Uterus (tissue), 2 donors: ENCODE measurements around the gene AGFG1.

ENCODE experiments used
- POLR2A ChIP-seq, 2 donors: fragments of 450-650 bp; IDR thresholded peaks; one replicate each; pipeline ENCODE4 v1.6.1; 2016; ENCODE audit warnings: antibody characterized with exemption in 2 of 2, mild to moderate bottlenecking in 1 of 2, moderate library complexity in 1 of 2
- TF ChIP-seq, protein P1 (sequence below), 4 experiments: fragments of 200-600 bp in 2 of 4; fragments of 450-650 bp in 2 of 4; sonication (generic) in 2 of 4; IDR thresholded peaks; one replicate each; pipeline ENCODE4 v1.5.1; 2016 to 2019; ENCODE audit warnings: antibody characterized with exemption in 4 of 4, mild to moderate bottlenecking in 2 of 4, moderate library complexity in 1 of 4

DNA sequence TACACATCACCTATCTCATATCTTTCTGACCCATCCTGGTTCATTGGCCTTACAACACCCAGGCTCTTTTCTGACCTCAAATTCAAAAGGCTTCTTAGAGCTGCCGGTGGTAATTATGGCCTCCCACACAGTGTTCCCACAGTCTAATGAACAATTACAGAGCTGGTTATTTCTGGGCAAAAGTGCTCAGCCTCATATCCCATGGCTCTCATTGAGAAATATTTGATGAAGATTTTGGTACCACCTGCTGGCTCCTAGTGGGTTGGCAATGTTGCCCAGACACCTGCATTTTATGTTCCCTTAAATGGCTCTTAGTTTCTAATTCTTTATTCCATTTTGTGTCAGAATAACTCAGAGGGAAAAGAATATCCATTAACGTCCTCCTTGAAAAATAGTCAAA, 106.7 kb downstream of the AGFG1 start:
- TF ChIP-seq, protein P1, sequence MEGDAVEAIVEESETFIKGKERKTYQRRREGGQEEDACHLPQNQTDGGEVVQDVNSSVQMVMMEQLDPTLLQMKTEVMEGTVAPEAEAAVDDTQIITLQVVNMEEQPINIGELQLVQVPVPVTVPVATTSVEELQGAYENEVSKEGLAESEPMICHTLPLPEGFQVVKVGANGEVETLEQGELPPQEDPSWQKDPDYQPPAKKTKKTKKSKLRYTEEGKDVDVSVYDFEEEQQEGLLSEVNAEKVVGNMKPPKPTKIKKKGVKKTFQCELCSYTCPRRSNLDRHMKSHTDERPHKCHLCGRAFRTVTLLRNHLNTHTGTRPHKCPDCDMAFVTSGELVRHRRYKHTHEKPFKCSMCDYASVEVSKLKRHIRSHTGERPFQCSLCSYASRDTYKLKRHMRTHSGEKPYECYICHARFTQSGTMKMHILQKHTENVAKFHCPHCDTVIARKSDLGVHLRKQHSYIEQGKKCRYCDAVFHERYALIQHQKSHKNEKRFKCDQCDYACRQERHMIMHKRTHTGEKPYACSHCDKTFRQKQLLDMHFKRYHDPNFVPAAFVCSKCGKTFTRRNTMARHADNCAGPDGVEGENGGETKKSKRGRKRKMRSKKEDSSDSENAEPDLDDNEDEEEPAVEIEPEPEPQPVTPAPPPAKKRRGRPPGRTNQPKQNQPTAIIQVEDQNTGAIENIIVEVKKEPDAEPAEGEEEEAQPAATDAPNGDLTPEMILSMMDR (IDR thresholded peaks at IDR 0.05) = no peak
- no peak for TF ChIP-seq POLR2A (IDR thresholded peaks at IDR 0.05)
